Fibroblast of lung (primary cell): ENCODE data around the gene HSF5. TPM values are rescaled to one million over a fixed set of nuclear protein-coding genes. Genes with fewer than 3 reads are reported as not detected.
A peak's percentile ranks its signal among the peaks of the same experiment; 100 is the strongest.

Experiments used
- DNase-seq, 2 donors: peaks; one replicate each; pipeline versions ENCODE4 v3.0.0 to v3.0.0-alpha.2; 2010; ENCODE audit warnings: low read depth in 2 of 2
- H2AFZ ChIP-seq: 2 replicates; pipeline ENCODE4 v1.5.1; 2012; ENCODE audit warnings: low read length, control low read depth, inconsistent platforms
- H3K27ac ChIP-seq: 2 replicates; pipeline ENCODE4 v1.5.1; 2011; ENCODE audit warnings: low read length, control low read depth; ENCODE audit not compliant: insufficient read depth
- H3K27me3 ChIP-seq: 2 replicates; pipeline ENCODE4 v1.5.1; 2011; ENCODE audit warnings: mild to moderate bottlenecking, low read length; ENCODE audit not compliant: control insufficient read depth, insufficient read depth
- H3K36me3 ChIP-seq: 2 replicates; pipeline ENCODE4 v1.5.1; 2011; ENCODE audit warnings: low read length; ENCODE audit not compliant: control insufficient read depth, insufficient read depth
- H3K4me1 ChIP-seq: 2 replicates; pipeline ENCODE4 v1.5.1; 2011; ENCODE audit warnings: low read length; ENCODE audit not compliant: control insufficient read depth, insufficient read depth; ENCODE audit errors: extremely low read depth
- H3K4me2 ChIP-seq: 2 replicates; pipeline ENCODE4 v1.5.1; 2011; ENCODE audit warnings: low read length, control low read depth; ENCODE audit not compliant: insufficient read depth; ENCODE audit errors: extremely low read depth
- H3K4me3 ChIP-seq, 4 experiments: fragments of 200-600 bp in 1 of 4; sonication (generic) in 1 of 4; replicated peaks in 1 of 4; 2 replicates each; pipeline ENCODE4 v1.5.1; 2011 to 2016; ENCODE audit warnings: low read length in 4 of 4, low read depth in 3 of 4, mild to moderate bottlenecking in 3 of 4, control low read depth in 2 of 4, inconsistent platforms in 1 of 4, mixed read lengths in 1 of 4; ENCODE audit not compliant: insufficient read depth in 1 of 4; ENCODE audit errors: control extremely low read depth in 1 of 4
- H3K79me2 ChIP-seq: 2 replicates; pipeline ENCODE4 v1.5.1; 2012; ENCODE audit warnings: mild to moderate bottlenecking, low read length, inconsistent platforms; ENCODE audit not compliant: control insufficient read depth, insufficient read depth
- H3K9ac ChIP-seq: 2 replicates; pipeline ENCODE4 v1.5.1; 2011; ENCODE audit warnings: mild to moderate bottlenecking, low read length, control low read depth; ENCODE audit not compliant: insufficient read depth
- H3K9me3 ChIP-seq: 2 replicates; pipeline ENCODE4 v1.5.1; 2012; ENCODE audit warnings: low read depth, low read length; ENCODE audit not compliant: control insufficient read depth, insufficient read depth
- H4K20me1 ChIP-seq: 2 replicates; pipeline ENCODE4 v1.5.1; 2011; ENCODE audit warnings: low read length; ENCODE audit not compliant: control insufficient read depth, insufficient read depth; ENCODE audit errors: extremely low read depth
- CTCF ChIP-seq, 2 donors: IDR thresholded peaks in 1 of 2; conservative IDR thresholded peaks in 1 of 2; 1 replicate in 1 of 2; 2 replicates in 1 of 2; pipeline ENCODE4 v1.5.1; 2011 to 2012; ENCODE audit warnings: low read length in 2 of 2, control low read depth in 1 of 2, inconsistent platforms in 1 of 2, low read depth in 1 of 2, mild to moderate bottlenecking in 1 of 2
- EZH2 ChIP-seq: IDR thresholded peaks from 2 replicates; pipeline ENCODE4 v1.5.1; 2012; ENCODE audit warnings: low read length, control low read depth, mild to moderate bottlenecking; ENCODE audit errors: missing control alignments
- polyA plus RNA-seq, 2 donors: library from polyadenylated mRNA; depleted of rRNA in 1 of 2; stranded (reverse) in 1 of 2; unstranded in 1 of 2; fragments of >200 nt; gene quantifications; 2 replicates each; pipeline ENCODE4 v1.2.1, GENCODE V29; 2011 to 2012; ENCODE audit warnings: missing spikeins in 1 of 2
- total RNA-seq: library from RNA; depleted of rRNA; stranded (reverse); fragments of >200 nt; gene quantifications from 2 replicates; pipeline ENCODE4 v1.2.1, GENCODE V29; 2014

HSF5 gene
- total and polyA plus RNA-seq, 2 donors (not counting 1 experiment from before 2014, with no cell fraction given) = under 0.01 TPM; not detected in 1

- Histone ChIP-seq H3K79me2 (no peaks in the 10 kb centered on the region), H3K4me1 (peaks cover 18% of the 10 kb centered on the region), H3K36me3 (no peaks in the 10 kb centered on the region), H3K4me3 (no peak overlapping the region), H2AFZ (peak overlapping the region; percentile 52), H3K4me2 (peak overlapping the region; percentile 49), H3K9ac (no peak overlapping the region), H3K9me3 (no peaks in the 10 kb centered on the region), H4K20me1 (no peaks in the 10 kb centered on the region), H3K27me3 (no peaks in the 10 kb centered on the region), H3K27ac (peak overlapping the region; percentile 50)
- DNase-seq = peak; percentile 82 to 90
- no peak for TF ChIP-seq CTCF (conservative IDR thresholded peaks at IDR 0.05 in 1 of 2, IDR thresholded peaks at IDR 0.05 in 1 of 2; ENCODE audit: low read depth in 1 of 2, low read length in 2 of 2)
- TF ChIP-seq EZH2 = no peak
These were observed 37.0 kb upstream of the HSF5 start for GRCh38 chr17:58525239-58525638.

DNA sequence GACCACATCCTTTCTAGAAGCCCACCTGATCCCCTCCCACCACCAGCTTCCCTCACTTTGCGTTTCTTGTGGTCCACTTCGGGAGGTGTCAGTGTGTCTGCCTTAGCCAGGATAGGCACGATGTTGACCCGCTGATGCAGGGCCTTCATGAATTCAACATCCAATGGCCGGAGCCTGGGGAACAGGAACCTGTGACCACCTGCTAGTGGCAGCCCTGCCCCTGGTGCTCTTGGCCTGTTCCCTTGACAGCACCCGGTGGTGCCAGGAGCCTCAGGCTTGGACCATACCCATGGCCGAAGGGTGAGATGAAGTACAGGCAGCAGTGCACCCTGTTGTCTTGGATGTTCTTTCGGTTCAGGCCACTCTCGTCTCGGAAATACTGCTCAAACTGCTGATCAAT, 33.5 kb upstream of the HSF5 start:
- H3K9me3 ChIP-seq = no peaks in the 10 kb centered on the region
- TF ChIP-seq CTCF (conservative IDR thresholded peaks at IDR 0.05 in 1 of 2, IDR thresholded peaks at IDR 0.05 in 1 of 2; ENCODE audit: low read depth in 1 of 2, low read length in 2 of 2) (no peak), EZH2 (no peak)
- no peaks in the 10 kb centered on the region for H4K20me1 ChIP-seq
- no peak overlapping the region for H3K27ac ChIP-seq
- no peaks in the 10 kb centered on the region for H3K79me2 ChIP-seq
- no peak overlapping the region for H3K9ac ChIP-seq
- H3K4me1 ChIP-seq = peaks cover 21% of the 10 kb centered on the region
- H3K36me3 ChIP-seq = no peaks in the 10 kb centered on the region
- H3K27me3 ChIP-seq = no peaks in the 10 kb centered on the region
- no peak overlapping the region for H3K4me3 ChIP-seq
- no peak for DNase-seq
- H3K4me2 ChIP-seq = no peak overlapping the region
- no peak overlapping the region for H2AFZ ChIP-seq

DNA sequence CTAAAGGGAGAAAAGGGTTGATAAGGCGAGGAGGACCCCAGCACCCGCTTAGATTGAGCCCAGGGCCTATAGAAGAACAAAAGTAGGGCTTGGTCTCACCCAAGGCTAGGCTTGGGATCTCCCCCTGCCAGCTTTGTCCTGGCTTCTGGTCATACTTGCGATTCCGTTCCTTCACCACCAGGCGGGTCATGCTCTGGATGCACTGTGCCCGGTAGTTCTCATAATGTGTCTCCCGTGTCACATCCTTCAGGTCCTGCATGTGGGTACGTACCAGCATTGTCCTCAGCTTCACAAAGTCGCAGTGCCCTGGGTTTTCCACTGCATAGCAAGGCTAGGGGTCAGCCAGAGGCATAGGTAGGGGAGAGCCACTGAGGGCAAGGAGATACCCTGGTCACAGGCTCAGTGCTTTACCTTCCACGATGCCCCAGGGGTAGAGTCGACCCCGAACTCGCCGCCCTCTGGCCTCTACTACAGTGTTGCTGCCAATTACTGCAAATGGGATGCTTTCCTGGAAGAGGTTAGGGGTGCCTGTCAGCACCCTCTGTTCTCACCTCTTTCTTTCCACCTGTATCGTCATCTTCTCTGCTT, 32.7 kb upstream of the HSF5 start:
- no peak for DNase-seq
- no peak for TF ChIP-seq EZH2
- peak; percentile 38 to 47 for TF ChIP-seq CTCF (conservative IDR thresholded peaks at IDR 0.05 in 1 of 2, IDR thresholded peaks at IDR 0.05 in 1 of 2; ENCODE audit: low read depth in 1 of 2, low read length in 2 of 2)
- H3K79me2 ChIP-seq = no peaks in the 10 kb centered on the region
- no peaks in the 10 kb centered on the region for H3K27me3 ChIP-seq
- no peaks in the 10 kb centered on the region for H3K9me3 ChIP-seq
- no peaks in the 10 kb centered on the region for H4K20me1 ChIP-seq
- H3K27ac ChIP-seq = no peak overlapping the region
- no peak overlapping the region for H3K4me2 ChIP-seq
- H3K9ac ChIP-seq = no peak overlapping the region
- no peak overlapping the region for H2AFZ ChIP-seq
- no peak overlapping the region for H3K4me3 ChIP-seq
- H3K36me3 ChIP-seq = no peaks in the 10 kb centered on the region
- H3K4me1 ChIP-seq = peaks cover 16% of the 10 kb centered on the region
